Activated B cell treated with CpG ODN at 0.5 μM for 24 hours (primary cell): Measurements from ENCODE around the gene EIF2S2. TPM values are rescaled to one million over a fixed set of nuclear protein-coding genes. Genes with fewer than 3 reads are reported as not detected.
"Not testable (repeated sequence)": the region's sequence is repeated elsewhere in the genome, so short reads cannot be mapped to it uniquely, and the experiment has no call there.

Experiments
- ATAC-seq: fragments of 200-7000 bp; cut with Tn5 transposase; one replicate; pipeline ENCODE4 v1.10.0; 2021; ENCODE audit warnings: low read depth, mild to moderate bottlenecking, moderate library complexity
- CTCF ChIA-PET: fragments of 350-600 bp; sonication (Branson Sonifier 250); formaldehyde crosslinking; loops from one replicate; lab custom pipeline; 2021; ENCODE audit warnings: antibody characterized with exemption; lab: Charles Lee
- POLR2A ChIA-PET: fragments of 350-600 bp; sonication (Branson Sonifier 250); formaldehyde crosslinking; loops from one replicate; lab custom pipeline; 2021; ENCODE audit warnings: antibody characterized with exemption; lab: Charles Lee
- DNase-seq: peaks from one replicate; pipeline ENCODE4 v3.0.0; 2022
- H3K27ac Mint-ChIP-seq: one replicate; pipeline ENCODE4 v1.8.0; 2020; ENCODE audit warnings: mixed read lengths
- H3K27me3 Mint-ChIP-seq: one replicate; pipeline ENCODE4 v1.8.0; 2021; ENCODE audit warnings: mixed read lengths
- H3K36me3 Mint-ChIP-seq: one replicate; pipeline ENCODE4 v1.8.0; 2021; ENCODE audit warnings: low read depth, mixed read lengths
- H3K4me1 Mint-ChIP-seq: one replicate; pipeline ENCODE4 v1.8.0; 2021; ENCODE audit warnings: mixed read lengths
- H3K4me3 Mint-ChIP-seq: one replicate; pipeline ENCODE4 v1.8.0; 2020; ENCODE audit warnings: mild to moderate bottlenecking, mixed read lengths
- H3K9me3 Mint-ChIP-seq: one replicate; pipeline ENCODE4 v1.8.0; 2020; ENCODE audit warnings: mixed read lengths
- intact Hi-C: fragments of 100-400 bp; cut with micrococcal nuclease; formaldehyde crosslinking; loops from one replicate; pipeline ENCODE4 v1.15.1; 2024
- total RNA-seq: library from RNA; stranded (reverse); gene quantifications from 2 replicates; pipeline ENCODE4 v1.2.3, GENCODE V29; 2022
- TF ChIP-seq, protein P1 (sequence below): fragments of 200-600 bp; IDR thresholded peaks from one replicate; pipeline ENCODE4 v1.8.0; 2022; ENCODE audit warnings: antibody characterized with exemption, mild to moderate bottlenecking

EIF2S2 gene, protein sequence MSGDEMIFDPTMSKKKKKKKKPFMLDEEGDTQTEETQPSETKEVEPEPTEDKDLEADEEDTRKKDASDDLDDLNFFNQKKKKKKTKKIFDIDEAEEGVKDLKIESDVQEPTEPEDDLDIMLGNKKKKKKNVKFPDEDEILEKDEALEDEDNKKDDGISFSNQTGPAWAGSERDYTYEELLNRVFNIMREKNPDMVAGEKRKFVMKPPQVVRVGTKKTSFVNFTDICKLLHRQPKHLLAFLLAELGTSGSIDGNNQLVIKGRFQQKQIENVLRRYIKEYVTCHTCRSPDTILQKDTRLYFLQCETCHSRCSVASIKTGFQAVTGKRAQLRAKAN
- 58.3 and 62.2 TPM in 2 replicates for total RNA-seq

DNA sequence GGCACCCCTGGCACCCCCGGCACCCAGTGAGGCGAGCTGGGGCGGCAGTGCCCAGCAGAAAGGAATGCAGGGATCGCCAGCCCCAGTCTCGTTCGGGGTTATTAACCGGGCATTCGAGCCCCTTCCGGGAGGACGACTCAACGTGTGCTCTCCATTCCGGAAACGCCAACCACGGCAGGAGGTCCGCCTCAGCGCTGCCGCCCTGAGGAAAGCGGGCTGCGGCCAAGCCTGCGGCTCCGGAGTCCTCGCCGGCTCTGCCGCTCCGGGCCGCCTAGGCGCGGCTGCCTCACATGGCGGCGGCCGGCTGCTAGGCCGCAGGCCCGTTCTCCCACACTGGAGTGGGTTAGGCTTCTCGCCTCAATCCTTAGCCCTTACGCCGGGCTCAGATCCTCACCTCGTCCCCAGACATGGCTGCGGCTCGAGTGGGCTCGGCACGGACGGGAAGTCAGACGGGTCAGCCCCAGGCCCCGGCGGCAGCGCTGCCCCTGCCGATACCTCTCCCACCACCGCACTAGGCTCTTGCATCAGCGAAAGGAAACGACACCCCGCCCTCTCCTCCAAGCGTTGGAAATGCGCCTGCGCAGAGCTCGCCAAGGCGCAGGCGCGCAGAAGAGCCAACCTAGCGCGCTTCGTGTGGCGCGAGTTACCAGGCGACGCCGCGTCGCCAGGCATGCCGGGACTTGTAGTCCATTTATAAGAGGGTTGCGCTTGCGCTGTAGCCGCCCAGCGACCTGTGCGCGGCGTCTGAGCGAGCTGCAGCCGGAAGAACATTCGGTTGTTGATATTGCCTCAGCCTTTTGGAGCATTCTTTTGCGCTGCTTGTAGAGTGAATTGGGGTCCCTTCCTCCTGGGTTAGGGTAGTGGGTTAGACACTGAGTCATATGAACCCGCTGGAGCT lies at the start of gene EIF2S2:
Gene EIF2S2 (minus strand): TSS at position 542 of the 898 bp plus-strand sequence. CDS start 133 bp downstream, at position 409.
- no peaks in the 10 kb centered on the region for H3K9me3 Mint-ChIP-seq
- TF ChIP-seq, protein P1, sequence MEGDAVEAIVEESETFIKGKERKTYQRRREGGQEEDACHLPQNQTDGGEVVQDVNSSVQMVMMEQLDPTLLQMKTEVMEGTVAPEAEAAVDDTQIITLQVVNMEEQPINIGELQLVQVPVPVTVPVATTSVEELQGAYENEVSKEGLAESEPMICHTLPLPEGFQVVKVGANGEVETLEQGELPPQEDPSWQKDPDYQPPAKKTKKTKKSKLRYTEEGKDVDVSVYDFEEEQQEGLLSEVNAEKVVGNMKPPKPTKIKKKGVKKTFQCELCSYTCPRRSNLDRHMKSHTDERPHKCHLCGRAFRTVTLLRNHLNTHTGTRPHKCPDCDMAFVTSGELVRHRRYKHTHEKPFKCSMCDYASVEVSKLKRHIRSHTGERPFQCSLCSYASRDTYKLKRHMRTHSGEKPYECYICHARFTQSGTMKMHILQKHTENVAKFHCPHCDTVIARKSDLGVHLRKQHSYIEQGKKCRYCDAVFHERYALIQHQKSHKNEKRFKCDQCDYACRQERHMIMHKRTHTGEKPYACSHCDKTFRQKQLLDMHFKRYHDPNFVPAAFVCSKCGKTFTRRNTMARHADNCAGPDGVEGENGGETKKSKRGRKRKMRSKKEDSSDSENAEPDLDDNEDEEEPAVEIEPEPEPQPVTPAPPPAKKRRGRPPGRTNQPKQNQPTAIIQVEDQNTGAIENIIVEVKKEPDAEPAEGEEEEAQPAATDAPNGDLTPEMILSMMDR, result no peak
- H3K4me3 Mint-ChIP-seq, result peak within 1 kb of the TSS; percentile 96
- DNase-seq, result peak; percentile 87
- CTCF ChIA-PET, result interaction anchor here (1.2 kb wide), 2 partner anchors 17 to 43 kb away, joined by 4 read pairs; no protein-coding TSS in a partner anchor
- peak within 1 kb of the TSS; percentile 98 for H3K27ac Mint-ChIP-seq
- H3K36me3 Mint-ChIP-seq, result peaks cover 46% of the 10 kb centered on the region
- H3K27me3 Mint-ChIP-seq, result no peaks in the 10 kb centered on the region
- POLR2A ChIA-PET, result interaction anchor here (0.5 to 2.7 kb wide), 40 partner anchors 10 to 1842 kb away, joined by 3 to 36 read pairs (median 5); partner anchors contain the start of genes ACTL10, AHCY, CBFA2T2 and CDK5RAP1
- H3K4me1 Mint-ChIP-seq, result peaks cover 49% of the 10 kb centered on the region
- intact Hi-C loops, result loop anchor here (1.0 to 5.0 kb wide), 9 partner anchors 17 to 703 kb away; partner anchors contain the start of genes ACTL10, CBFA2T2, CHMP4B and RALY
- ATAC-seq, result peak; percentile 84

DNA sequence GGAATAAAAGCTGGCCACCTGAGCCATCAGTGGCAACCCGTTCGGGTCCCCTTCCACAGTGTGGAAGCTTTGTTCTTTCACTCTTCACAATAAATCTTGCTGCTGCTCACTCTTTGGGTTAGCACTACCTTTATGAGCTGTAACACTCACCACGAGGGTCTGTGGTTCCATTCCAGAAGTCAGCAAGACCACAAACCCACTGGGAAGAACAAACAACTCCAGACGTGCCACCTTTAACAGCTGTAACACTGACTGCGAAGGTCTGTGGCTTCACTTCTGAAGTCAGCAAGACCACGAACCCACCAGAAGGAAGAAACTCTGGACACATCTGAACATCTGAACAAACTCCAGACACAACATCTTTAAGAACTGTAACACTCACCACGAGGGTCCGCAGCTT lies 45.7 kb upstream of the EIF2S2 start:
- CTCF ChIA-PET, ATAC-seq, DNase-seq, intact Hi-C loops, H3K27ac Mint-ChIP-seq, H3K4me3 Mint-ChIP-seq, H3K36me3 Mint-ChIP-seq, H3K4me1 Mint-ChIP-seq, H3K9me3 Mint-ChIP-seq, POLR2A ChIA-PET: not testable (repeated sequence)
- H3K27me3 Mint-ChIP-seq, result peaks cover 14% of the 10 kb centered on the region

DNA sequence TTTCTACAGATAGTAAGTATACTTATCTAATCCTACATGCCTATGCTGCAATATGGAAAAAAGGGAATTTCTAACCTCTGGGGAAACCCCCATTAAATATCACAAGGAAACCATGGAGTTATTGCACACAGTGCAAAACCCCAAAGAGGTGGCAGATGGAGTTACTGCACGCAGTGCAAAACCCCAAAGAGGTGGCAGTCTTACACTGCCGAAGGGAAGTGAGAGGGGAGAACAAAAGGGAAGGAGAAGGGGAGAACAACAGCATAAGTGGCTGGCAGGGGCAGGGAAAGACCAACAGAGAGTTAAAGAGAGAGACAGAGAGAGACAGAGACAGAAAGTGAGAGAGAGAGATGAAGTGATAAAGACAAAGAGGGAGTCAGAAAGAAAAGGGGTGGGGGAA lies 43.8 kb upstream of the EIF2S2 start:
- Mint-ChIP-seq H3K27me3 (peaks cover 13% of the 10 kb centered on the region), H3K4me3 (no peak overlapping the region), H3K9me3 (no peaks in the 10 kb centered on the region), H3K4me1 (no peaks in the 10 kb centered on the region), H3K36me3 (no peaks in the 10 kb centered on the region), H3K27ac (no peak overlapping the region)
- ChIA-PET POLR2A (no interaction called here), CTCF (no interaction called here)
- intact Hi-C loops, result no loop called here
- DNase-seq (no peak), ATAC-seq (no peak)
- TF ChIP-seq, protein P1, result no peak

DNA sequence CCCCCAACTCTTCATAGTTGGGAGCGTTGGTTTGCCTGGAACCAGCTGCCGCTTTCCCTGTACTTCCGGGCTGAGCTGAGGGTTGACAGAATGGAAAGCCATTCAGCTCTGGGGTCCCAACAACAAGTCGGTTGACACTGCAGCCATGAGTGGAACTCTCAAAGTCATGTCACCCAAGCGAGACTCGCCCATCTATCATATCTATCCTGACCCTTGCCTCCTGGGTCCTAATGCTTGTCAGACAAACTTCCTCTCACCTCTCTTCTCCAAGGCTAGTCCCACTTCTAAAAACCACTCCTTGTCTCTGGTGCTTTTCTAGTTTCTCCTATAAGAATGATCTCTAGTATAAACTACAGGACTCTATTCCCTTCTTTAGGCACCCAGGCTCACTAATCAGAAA lies 41.1 kb upstream of the EIF2S2 start:
- H3K36me3 Mint-ChIP-seq, DNase-seq, H3K27ac Mint-ChIP-seq, H3K4me1 Mint-ChIP-seq, H3K4me3 Mint-ChIP-seq, ATAC-seq, H3K9me3 Mint-ChIP-seq, intact Hi-C loops, CTCF ChIA-PET, POLR2A ChIA-PET: not testable (repeated sequence)
- H3K27me3 Mint-ChIP-seq, result peaks cover 17% of the 10 kb centered on the region

DNA sequence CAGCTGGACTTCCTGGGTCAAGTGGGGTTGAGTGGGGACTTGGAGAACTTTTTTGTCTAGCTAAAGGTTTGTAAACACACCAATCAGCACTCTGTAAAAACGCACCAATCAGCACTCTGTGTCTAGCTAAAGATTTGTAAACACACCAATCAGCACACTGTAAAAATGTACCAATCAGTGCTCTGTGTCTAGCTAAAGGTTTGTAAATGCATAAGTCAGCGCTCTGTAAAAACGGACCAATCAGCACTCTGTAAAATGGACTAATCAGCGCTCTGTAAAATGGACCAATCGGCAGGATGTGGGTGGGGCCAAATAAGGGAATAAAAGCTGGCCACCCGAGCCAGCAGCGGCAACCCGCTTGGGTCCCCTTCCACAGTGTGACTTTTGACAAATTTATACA lies 40.0 kb upstream of the EIF2S2 start:
- H3K4me1 Mint-ChIP-seq, H3K4me3 Mint-ChIP-seq, H3K36me3 Mint-ChIP-seq, DNase-seq, H3K27ac Mint-ChIP-seq, ATAC-seq, intact Hi-C loops, H3K9me3 Mint-ChIP-seq: not testable (repeated sequence)
- H3K27me3 Mint-ChIP-seq, result peaks cover 17% of the 10 kb centered on the region
- ChIA-PET POLR2A (interaction anchor here (0.5 kb wide), 1 partner anchor 12 kb away, joined by 4 read pairs; no protein-coding TSS in a partner anchor), CTCF (interaction anchor here (0.6 kb wide), 1 partner anchor 1114 kb away, joined by 3 read pairs; no protein-coding TSS in a partner anchor)

DNA sequence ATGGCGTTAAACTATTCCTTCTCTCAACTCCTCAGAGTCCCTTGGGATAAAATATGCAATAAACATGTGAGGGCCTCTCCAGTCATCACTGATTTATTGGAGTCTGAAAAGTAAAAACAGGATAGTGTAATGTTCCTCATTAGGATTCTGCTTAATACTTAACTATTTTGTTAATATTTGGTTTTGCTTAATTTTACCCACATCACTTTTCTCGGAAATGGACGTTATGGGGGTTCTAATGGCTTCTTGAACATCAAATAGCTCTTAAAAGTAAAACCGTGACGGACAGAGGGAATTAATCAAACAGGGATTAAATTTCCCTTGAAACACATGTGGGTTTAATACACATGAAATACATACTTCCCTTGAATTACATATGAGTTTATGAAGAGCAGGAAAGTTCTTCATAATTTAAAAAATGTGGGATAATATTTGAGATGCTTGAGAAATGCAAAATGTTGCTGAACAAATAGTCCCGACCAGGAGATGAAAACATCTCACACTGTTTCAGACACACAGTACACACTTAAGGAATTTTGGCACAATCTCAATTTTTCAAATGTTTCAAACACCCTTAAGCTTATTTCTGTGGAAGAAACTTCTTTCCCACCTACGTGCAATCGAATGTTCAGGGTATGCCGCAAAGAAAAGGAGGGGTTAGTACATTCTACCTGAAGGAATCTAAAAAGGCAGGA lies 38.4 kb upstream of the EIF2S2 start:
- POLR2A ChIA-PET, result no interaction called here
- CTCF ChIA-PET, result no interaction called here
- H3K9me3 Mint-ChIP-seq, result no peaks in the 10 kb centered on the region
- no peak overlapping the region for H3K27ac Mint-ChIP-seq
- H3K4me1 Mint-ChIP-seq, result no peaks in the 10 kb centered on the region
- intact Hi-C loops, result no loop called here
- DNase-seq (no peak), ATAC-seq (no peak)
- H3K27me3 Mint-ChIP-seq, result peaks cover 17% of the 10 kb centered on the region
- TF ChIP-seq, protein P1, result no peak
- H3K36me3 Mint-ChIP-seq, result no peaks in the 10 kb centered on the region
- no peak overlapping the region for H3K4me3 Mint-ChIP-seq
